ENCODE results near the gene CMTM8. TPM values are rescaled to one million over a fixed set of nuclear protein-coding genes. Genes with fewer than 3 reads are reported as not detected.

The CMTM8 gene
- total and polyA plus RNA-seq, 2 of the 8 experiments (the other 6 are each of a cell fraction or from before 2014, with no cell fraction given): 10.5 to 22.4 TPM

DNA sequence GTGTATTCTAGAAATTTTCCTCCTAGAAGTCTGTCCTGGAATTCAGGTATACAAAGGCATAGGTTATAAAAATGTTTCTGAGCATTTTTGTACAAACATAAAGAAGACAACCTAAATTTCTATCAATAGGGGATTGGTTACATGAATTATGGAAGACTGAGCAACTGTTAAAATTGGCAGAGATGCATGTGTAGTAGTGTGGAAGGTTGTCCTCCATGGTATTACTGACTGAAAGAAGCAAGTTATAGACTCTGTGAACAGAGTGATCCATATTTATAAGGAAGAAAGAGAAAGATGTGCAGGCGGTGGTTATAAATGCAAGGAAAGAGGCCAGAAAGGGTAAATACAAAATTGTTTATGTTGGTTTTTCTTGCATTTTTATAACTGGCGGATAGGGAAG, 114.9 kb downstream of the CMTM8 start (continued):
- TF ChIP-seq, protein P1, sequence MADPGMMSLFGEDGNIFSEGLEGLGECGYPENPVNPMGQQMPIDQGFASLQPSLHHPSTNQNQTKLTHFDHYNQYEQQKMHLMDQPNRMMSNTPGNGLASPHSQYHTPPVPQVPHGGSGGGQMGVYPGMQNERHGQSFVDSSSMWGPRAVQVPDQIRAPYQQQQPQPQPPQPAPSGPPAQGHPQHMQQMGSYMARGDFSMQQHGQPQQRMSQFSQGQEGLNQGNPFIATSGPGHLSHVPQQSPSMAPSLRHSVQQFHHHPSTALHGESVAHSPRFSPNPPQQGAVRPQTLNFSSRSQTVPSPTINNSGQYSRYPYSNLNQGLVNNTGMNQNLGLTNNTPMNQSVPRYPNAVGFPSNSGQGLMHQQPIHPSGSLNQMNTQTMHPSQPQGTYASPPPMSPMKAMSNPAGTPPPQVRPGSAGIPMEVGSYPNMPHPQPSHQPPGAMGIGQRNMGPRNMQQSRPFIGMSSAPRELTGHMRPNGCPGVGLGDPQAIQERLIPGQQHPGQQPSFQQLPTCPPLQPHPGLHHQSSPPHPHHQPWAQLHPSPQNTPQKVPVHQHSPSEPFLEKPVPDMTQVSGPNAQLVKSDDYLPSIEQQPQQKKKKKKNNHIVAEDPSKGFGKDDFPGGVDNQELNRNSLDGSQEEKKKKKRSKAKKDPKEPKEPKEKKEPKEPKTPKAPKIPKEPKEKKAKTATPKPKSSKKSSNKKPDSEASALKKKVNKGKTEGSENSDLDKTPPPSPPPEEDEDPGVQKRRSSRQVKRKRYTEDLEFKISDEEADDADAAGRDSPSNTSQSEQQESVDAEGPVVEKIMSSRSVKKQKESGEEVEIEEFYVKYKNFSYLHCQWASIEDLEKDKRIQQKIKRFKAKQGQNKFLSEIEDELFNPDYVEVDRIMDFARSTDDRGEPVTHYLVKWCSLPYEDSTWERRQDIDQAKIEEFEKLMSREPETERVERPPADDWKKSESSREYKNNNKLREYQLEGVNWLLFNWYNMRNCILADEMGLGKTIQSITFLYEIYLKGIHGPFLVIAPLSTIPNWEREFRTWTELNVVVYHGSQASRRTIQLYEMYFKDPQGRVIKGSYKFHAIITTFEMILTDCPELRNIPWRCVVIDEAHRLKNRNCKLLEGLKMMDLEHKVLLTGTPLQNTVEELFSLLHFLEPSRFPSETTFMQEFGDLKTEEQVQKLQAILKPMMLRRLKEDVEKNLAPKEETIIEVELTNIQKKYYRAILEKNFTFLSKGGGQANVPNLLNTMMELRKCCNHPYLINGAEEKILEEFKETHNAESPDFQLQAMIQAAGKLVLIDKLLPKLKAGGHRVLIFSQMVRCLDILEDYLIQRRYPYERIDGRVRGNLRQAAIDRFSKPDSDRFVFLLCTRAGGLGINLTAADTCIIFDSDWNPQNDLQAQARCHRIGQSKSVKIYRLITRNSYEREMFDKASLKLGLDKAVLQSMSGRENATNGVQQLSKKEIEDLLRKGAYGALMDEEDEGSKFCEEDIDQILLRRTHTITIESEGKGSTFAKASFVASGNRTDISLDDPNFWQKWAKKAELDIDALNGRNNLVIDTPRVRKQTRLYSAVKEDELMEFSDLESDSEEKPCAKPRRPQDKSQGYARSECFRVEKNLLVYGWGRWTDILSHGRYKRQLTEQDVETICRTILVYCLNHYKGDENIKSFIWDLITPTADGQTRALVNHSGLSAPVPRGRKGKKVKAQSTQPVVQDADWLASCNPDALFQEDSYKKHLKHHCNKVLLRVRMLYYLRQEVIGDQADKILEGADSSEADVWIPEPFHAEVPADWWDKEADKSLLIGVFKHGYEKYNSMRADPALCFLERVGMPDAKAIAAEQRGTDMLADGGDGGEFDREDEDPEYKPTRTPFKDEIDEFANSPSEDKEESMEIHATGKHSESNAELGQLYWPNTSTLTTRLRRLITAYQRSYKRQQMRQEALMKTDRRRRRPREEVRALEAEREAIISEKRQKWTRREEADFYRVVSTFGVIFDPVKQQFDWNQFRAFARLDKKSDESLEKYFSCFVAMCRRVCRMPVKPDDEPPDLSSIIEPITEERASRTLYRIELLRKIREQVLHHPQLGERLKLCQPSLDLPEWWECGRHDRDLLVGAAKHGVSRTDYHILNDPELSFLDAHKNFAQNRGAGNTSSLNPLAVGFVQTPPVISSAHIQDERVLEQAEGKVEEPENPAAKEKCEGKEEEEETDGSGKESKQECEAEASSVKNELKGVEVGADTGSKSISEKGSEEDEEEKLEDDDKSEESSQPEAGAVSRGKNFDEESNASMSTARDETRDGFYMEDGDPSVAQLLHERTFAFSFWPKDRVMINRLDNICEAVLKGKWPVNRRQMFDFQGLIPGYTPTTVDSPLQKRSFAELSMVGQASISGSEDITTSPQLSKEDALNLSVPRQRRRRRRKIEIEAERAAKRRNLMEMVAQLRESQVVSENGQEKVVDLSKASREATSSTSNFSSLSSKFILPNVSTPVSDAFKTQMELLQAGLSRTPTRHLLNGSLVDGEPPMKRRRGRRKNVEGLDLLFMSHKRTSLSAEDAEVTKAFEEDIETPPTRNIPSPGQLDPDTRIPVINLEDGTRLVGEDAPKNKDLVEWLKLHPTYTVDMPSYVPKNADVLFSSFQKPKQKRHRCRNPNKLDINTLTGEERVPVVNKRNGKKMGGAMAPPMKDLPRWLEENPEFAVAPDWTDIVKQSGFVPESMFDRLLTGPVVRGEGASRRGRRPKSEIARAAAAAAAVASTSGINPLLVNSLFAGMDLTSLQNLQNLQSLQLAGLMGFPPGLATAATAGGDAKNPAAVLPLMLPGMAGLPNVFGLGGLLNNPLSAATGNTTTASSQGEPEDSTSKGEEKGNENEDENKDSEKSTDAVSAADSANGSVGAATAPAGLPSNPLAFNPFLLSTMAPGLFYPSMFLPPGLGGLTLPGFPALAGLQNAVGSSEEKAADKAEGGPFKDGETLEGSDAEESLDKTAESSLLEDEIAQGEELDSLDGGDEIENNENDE (IDR thresholded peaks at IDR 0.05; ENCODE audit: insufficient replicate concordance, low read length): no peak
